B cell (primary cell): Measurements from ENCODE around the gene SNED1. TPM values are rescaled to one million over a fixed set of nuclear protein-coding genes. Genes with fewer than 3 reads are reported as not detected.

Experiments
- ATAC-seq: fragments of 200-7000 bp; cut with Tn5 transposase; one replicate; pipeline ENCODE4 v1.10.0; 2021; ENCODE audit warnings: low read depth, mild to moderate bottlenecking, moderate number of reproducible peaks, moderate library complexity
- CTCF ChIA-PET: fragments of 350-600 bp; sonication (Branson Sonifier 250); formaldehyde crosslinking; loops from one replicate; lab custom pipeline; 2021; ENCODE audit warnings: antibody characterized with exemption, inconsistent platforms; lab: Charles Lee
- POLR2A ChIA-PET: fragments of 350-600 bp; sonication (Branson Sonifier 250); formaldehyde crosslinking; loops from one replicate; lab custom pipeline; 2021; ENCODE audit warnings: antibody characterized with exemption; lab: Charles Lee
- DNase-seq: peaks from one replicate; pipeline ENCODE4 v3.0.0; 2013
- H2AFZ ChIP-seq: 2 replicates; pipeline ENCODE4 v1.6.1; 2012; ENCODE audit warnings: mild to moderate bottlenecking, low read depth, low read length; ENCODE audit not compliant: insufficient read depth, poor library complexity, severe bottlenecking
- H3K27ac ChIP-seq, 2 donors: 1 replicate in 1 of 2; 2 replicates in 1 of 2; pipeline ENCODE4 v1.5.1; 2012 to 2013; ENCODE audit warnings: low read length in 2 of 2, mild to moderate bottlenecking in 2 of 2, moderate library complexity in 1 of 2
- H3K27me3 ChIP-seq, 4 experiments: fragments of 200-600 bp in 1 of 4; sonication (generic) in 1 of 4; replicated peaks in 1 of 4; 1 replicate in 2 of 4; 2 replicates in 2 of 4; pipeline versions ENCODE4 v1.6.1 to v1.7.0; 2013 to 2016; ENCODE audit warnings: low read length in 3 of 4, mild to moderate bottlenecking in 2 of 4, mixed read lengths in 1 of 4, moderate library complexity in 1 of 4; ENCODE audit not compliant: insufficient read depth in 4 of 4, control insufficient read depth in 3 of 4; ENCODE audit errors: control extremely low read depth in 1 of 4
- H3K36me3 ChIP-seq, 2 experiments: replicated peaks in 1 of 2; 1 replicate in 1 of 2; 2 replicates in 1 of 2; pipeline versions ENCODE4 v1.6.1 to v1.7.1; 2013; ENCODE audit warnings: low read length in 1 of 2; ENCODE audit not compliant: insufficient read depth in 2 of 2, control insufficient read depth in 1 of 2; ENCODE audit errors: control extremely low read depth in 1 of 2, extremely low read depth in 1 of 2
- H3K4me1 ChIP-seq, 2 donors: fragments of 200-600 bp in 1 of 2; sonication (generic) in 1 of 2; 1 replicate in 1 of 2; 2 replicates in 1 of 2; pipeline versions ENCODE4 v1.5.1 to v1.6.1; 2013 to 2017; ENCODE audit warnings: low read length in 2 of 2; ENCODE audit not compliant: control insufficient read depth in 2 of 2, insufficient read depth in 2 of 2
- H3K4me2 ChIP-seq: replicated peaks from 2 replicates; pipeline ENCODE3; 2012; ENCODE audit warnings: mild to moderate bottlenecking, low read depth, low read length; ENCODE audit not compliant: poor library complexity, severe bottlenecking
- H3K4me3 ChIP-seq, 5 experiments: fragments of 200-600 bp in 1 of 5; sonication (generic) in 1 of 5; 1 replicate in 3 of 5; 2 replicates in 2 of 5; pipeline versions ENCODE4 v1.5.1 to v1.7.0; 2011 to 2016; ENCODE audit warnings: low read length in 4 of 5, mild to moderate bottlenecking in 4 of 5, low read depth in 2 of 5, control low read depth in 1 of 5, moderate library complexity in 1 of 5; ENCODE audit not compliant: insufficient read depth in 1 of 5; ENCODE audit errors: control extremely low read depth in 1 of 5, extremely low read depth in 1 of 5
- H3K79me2 ChIP-seq: fragments of 200-600 bp; sonication (generic); one replicate; pipeline ENCODE4 v1.6.0; 2016; ENCODE audit warnings: low read length; ENCODE audit not compliant: control insufficient read depth, insufficient read depth
- H3K9ac ChIP-seq: fragments of 200-600 bp; sonication (generic); 2 replicates; pipeline ENCODE4 v1.6.1; 2017; ENCODE audit warnings: mild to moderate bottlenecking, low read length, moderate library complexity
- H3K9me3 ChIP-seq, 3 donors: one replicate each; pipeline versions ENCODE4 v1.6.1 to v1.7.1; 2013; ENCODE audit warnings: low read length in 2 of 3; ENCODE audit not compliant: control insufficient read depth in 2 of 3, insufficient read depth in 1 of 3; ENCODE audit errors: control extremely low read depth in 1 of 3
- H4K20me1 ChIP-seq: 2 replicates; pipeline ENCODE4 v1.6.0; 2012; ENCODE audit warnings: mild to moderate bottlenecking, low read length; ENCODE audit not compliant: insufficient read depth, control insufficient read depth, poor library complexity, severe bottlenecking
- H3K27ac Mint-ChIP-seq: one replicate; pipeline ENCODE4 v1.8.0; 2021; ENCODE audit warnings: mixed read lengths
- H3K27me3 Mint-ChIP-seq: one replicate; pipeline ENCODE4 v1.8.0; 2021; ENCODE audit warnings: mixed read lengths
- H3K4me1 Mint-ChIP-seq: one replicate; pipeline ENCODE4 v1.8.0; 2021; ENCODE audit warnings: mixed read lengths
- H3K4me3 Mint-ChIP-seq: one replicate; pipeline ENCODE4 v1.8.0; 2021; ENCODE audit warnings: mixed read lengths
- H3K9me3 Mint-ChIP-seq: one replicate; pipeline ENCODE4 v1.8.0; 2022; ENCODE audit warnings: mixed read lengths; ENCODE audit not compliant: insufficient read depth
- EZH2 ChIP-seq: IDR thresholded peaks from 2 replicates; pipeline ENCODE4 v1.6.1; 2012; ENCODE audit warnings: borderline replicate concordance, low read depth, mild to moderate bottlenecking, moderate library complexity, low read length; ENCODE audit not compliant: insufficient read depth, poor library complexity, severe bottlenecking
- WGBS: methylation state at CpG from one replicate; pipeline ENCODE4 v1.1.5; 2013; ENCODE audit warnings: missing lambda C conversion rate; ENCODE audit not compliant: insufficient coverage; 5-methylcytosine and 5-hydroxymethylcytosine counted together
- intact Hi-C: fragments of 100-400 bp; cut with micrococcal nuclease; formaldehyde crosslinking; loops from one replicate; pipeline ENCODE4 v1.10.0; 2022
- polyA plus RNA-seq: library from polyadenylated mRNA; depleted of rRNA; stranded (reverse); fragments of >200 nt; gene quantifications from 2 replicates; pipeline ENCODE4 v1.2.3, GENCODE V29; 2012
- total RNA-seq, 2 donors: library from RNA; stranded (reverse); fragments of 120-200 nt in 1 of 2; gene quantifications; 1 replicate in 1 of 2; 2 replicates in 1 of 2; pipeline versions ENCODE4 v1.2.3 to v1.2.4, GENCODE V29; 2013 to 2022
- TF ChIP-seq, protein P1 (sequence below): fragments of 200-600 bp; IDR thresholded peaks from one replicate; pipeline ENCODE4 v1.8.0; 2022; ENCODE audit warnings: antibody characterized with exemption, mild to moderate bottlenecking

The SNED1 gene
- total and polyA plus RNA-seq, 2 donors (not counting 1 experiment from before 2014, with no cell fraction given): 25.5 to 336 TPM

DNA sequence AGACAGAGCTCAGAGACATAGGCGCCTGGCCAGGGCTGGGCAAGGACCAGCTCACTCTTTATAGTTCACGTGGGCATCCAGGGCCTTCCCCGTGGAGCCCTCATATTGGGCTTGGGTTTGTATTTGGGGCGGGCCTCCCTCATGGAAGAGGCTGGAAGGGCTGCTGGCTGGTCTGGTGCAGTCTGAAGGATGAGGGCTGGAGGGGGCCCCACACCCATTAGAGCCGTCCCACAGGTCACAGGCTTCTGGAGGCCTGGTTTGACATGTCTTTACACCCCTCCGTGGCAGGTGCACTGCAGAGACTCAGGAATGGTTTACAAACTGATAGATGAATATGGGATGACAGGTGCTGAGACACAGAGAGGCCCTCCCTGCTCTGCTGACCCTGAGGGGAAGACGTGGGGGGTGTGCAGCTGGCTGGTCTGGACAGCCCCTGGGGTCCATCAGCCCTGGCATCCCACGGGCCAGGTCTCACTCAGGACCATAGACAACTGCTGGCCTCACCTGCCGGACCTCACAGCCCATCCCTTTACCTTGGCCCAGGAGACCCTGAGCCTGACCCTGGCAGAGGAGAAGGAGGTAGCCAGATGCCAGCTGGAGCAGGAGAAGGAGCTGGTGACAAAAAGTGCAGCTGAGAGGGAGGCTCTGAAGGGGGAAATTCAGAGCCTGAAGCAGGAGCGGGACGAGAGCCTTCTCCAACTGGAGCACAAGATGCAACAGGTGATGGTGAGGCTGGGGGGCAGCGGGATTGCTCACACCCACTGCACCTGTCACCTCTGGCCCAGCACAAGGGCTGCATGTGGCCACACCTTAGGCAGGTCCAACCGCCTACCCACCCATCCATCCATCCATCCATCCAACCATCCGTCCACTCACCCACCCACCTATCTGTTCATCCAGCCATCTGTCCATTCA is 48.4 kb upstream of the SNED1 start:
- POLR2A ChIA-PET: no interaction called here
- CTCF ChIA-PET: no interaction called here

More for the DNA sequence above, 48.4 kb upstream of the SNED1 start:
- DNase-seq: no peak
- H3K9me3 ChIP-seq: no peaks in the 10 kb centered on the region
- intact Hi-C loops: no loop called here
- H3K4me2 ChIP-seq: no peak overlapping the region
- Mint-ChIP-seq H3K4me1 (no peaks in the 10 kb centered on the region), H3K4me3 (no peak overlapping the region), H3K9me3 (no peaks in the 10 kb centered on the region), H3K27ac (no peak overlapping the region), H3K27me3 (peaks cover 15% of the 10 kb centered on the region)
- no peak overlapping the region for H3K9ac ChIP-seq
- H3K4me3 ChIP-seq: no peak overlapping the region
- H2AFZ ChIP-seq: no peak overlapping the region
- no peaks in the 10 kb centered on the region for H4K20me1 ChIP-seq
- H3K36me3 ChIP-seq: no peaks in the 10 kb centered on the region
- TF ChIP-seq, protein P1, sequence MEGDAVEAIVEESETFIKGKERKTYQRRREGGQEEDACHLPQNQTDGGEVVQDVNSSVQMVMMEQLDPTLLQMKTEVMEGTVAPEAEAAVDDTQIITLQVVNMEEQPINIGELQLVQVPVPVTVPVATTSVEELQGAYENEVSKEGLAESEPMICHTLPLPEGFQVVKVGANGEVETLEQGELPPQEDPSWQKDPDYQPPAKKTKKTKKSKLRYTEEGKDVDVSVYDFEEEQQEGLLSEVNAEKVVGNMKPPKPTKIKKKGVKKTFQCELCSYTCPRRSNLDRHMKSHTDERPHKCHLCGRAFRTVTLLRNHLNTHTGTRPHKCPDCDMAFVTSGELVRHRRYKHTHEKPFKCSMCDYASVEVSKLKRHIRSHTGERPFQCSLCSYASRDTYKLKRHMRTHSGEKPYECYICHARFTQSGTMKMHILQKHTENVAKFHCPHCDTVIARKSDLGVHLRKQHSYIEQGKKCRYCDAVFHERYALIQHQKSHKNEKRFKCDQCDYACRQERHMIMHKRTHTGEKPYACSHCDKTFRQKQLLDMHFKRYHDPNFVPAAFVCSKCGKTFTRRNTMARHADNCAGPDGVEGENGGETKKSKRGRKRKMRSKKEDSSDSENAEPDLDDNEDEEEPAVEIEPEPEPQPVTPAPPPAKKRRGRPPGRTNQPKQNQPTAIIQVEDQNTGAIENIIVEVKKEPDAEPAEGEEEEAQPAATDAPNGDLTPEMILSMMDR: no peak
- no peak for TF ChIP-seq EZH2
- H3K27me3 ChIP-seq: no peaks in the 10 kb centered on the region
- H3K4me1 ChIP-seq: no peaks in the 10 kb centered on the region
- no peak for ATAC-seq
- no peak overlapping the region for H3K27ac ChIP-seq
- WGBS: 89% methylated on average over 9 of the region's 14 CpGs
- H3K79me2 ChIP-seq: no peaks in the 10 kb centered on the region
